PC-9 (cell line): Measurements from ENCODE around the gene PROB1. TPM values are rescaled to one million over a fixed set of nuclear protein-coding genes. Genes with fewer than 3 reads are reported as not detected.

Source experiments
- BruUV-seq: library from RNA; stranded (reverse); fragments of 400-500 nt; replicated peaks from 2 replicates; lab custom pipeline; 2021; lab: Mats Ljungman, UMichigan
- CTCF ChIA-PET: fragments of 300-600 bp; sonication (Branson Sonifier 250); formaldehyde crosslinking; loops from one replicate; lab custom pipeline; 2022; ENCODE audit warnings: antibody characterized with exemption; lab: Charles Lee
- POLR2A ChIA-PET: fragments of 300-600 bp; sonication (Branson Sonifier 250); formaldehyde crosslinking; loops from one replicate; lab custom pipeline; 2022; ENCODE audit warnings: antibody characterized with exemption; ENCODE audit not compliant: unreplicated experiment; lab: Charles Lee
- DNase-seq, 2 experiments: peaks; one replicate each; pipeline versions ENCODE4 v3.0.0 to v3.0.0-alpha.2; 2015 to 2022; ENCODE audit warnings: mixed read lengths in 1 of 2
- H2AFZ ChIP-seq: fragments of 200-600 bp; sonication (generic); 2 replicates; pipeline ENCODE4 v1.8.1; 2017; ENCODE audit warnings: antibody characterized with exemption
- H3F3A ChIP-seq: fragments of 200-600 bp; sonication (generic); 2 replicates; pipeline ENCODE4 v1.8.1; 2017; ENCODE audit warnings: antibody characterized with exemption, mild to moderate bottlenecking, low read depth; ENCODE audit not compliant: insufficient read depth
- H3K27ac ChIP-seq: fragments of 200-600 bp; sonication (generic); 2 replicates; pipeline ENCODE4 v1.6.1; 2016; ENCODE audit warnings: mixed run types
- H3K27me3 ChIP-seq: fragments of 200-600 bp; sonication (generic); 2 replicates; pipeline ENCODE4 v1.6.1; 2016; ENCODE audit warnings: low read depth, mixed run types; ENCODE audit not compliant: insufficient read depth
- H3K36me3 ChIP-seq: fragments of 200-600 bp; sonication (generic); 2 replicates; pipeline ENCODE4 v1.6.1; 2016; ENCODE audit warnings: low read depth, mixed run types
- H3K4me1 ChIP-seq: fragments of 200-600 bp; sonication (generic); replicated peaks from 2 replicates; pipeline ENCODE4 v1.6.1; 2016; ENCODE audit warnings: mixed run types; ENCODE audit not compliant: insufficient read depth
- H3K4me2 ChIP-seq: fragments of 200-600 bp; sonication (generic); 2 replicates; pipeline ENCODE4 v1.6.1; 2017; ENCODE audit warnings: mixed run types
- H3K4me3 ChIP-seq: fragments of 200-600 bp; sonication (generic); 2 replicates; pipeline ENCODE4 v1.6.1; 2016; ENCODE audit warnings: mixed run types
- H3K79me2 ChIP-seq: fragments of 200-600 bp; sonication (generic); 2 replicates; pipeline ENCODE4 v1.6.1; 2017; ENCODE audit warnings: low read depth, mixed run types
- H3K9me2 ChIP-seq: fragments of 200-600 bp; sonication (generic); 2 replicates; pipeline ENCODE4 v1.8.1; 2017; ENCODE audit warnings: mild to moderate bottlenecking; ENCODE audit not compliant: insufficient read depth
- H3K9me3 ChIP-seq: fragments of 200-600 bp; sonication (generic); 2 replicates; pipeline ENCODE4 v1.8.1; 2016; ENCODE audit warnings: low read depth; ENCODE audit not compliant: insufficient read depth
- H4K20me1 ChIP-seq: fragments of 200-600 bp; sonication (generic); 2 replicates; pipeline ENCODE4 v1.8.1; 2017; ENCODE audit not compliant: insufficient read depth
- CTCF ChIP-seq: fragments of 200-600 bp; sonication (generic); conservative IDR thresholded peaks from 2 replicates; pipeline ENCODE4 v1.6.1; 2017; ENCODE audit warnings: mixed run types, antibody characterized with exemption, mild to moderate bottlenecking, moderate library complexity
- EZH2 ChIP-seq: fragments of 200-600 bp; sonication (generic); IDR thresholded peaks from 2 replicates; pipeline ENCODE4 v1.8.0; 2017; ENCODE audit warnings: antibody characterized with exemption, low read depth
- intact Hi-C: fragments of 100-400 bp; cut with micrococcal nuclease; formaldehyde crosslinking; loops from one replicate; pipeline ENCODE4 v1.10.0; 2022; ENCODE audit not compliant: unreplicated experiment
- total RNA-seq: library from RNA; stranded (reverse); gene quantifications from 2 replicates; pipeline ENCODE4 v1.2.3, GENCODE V29; 2021

The PROB1 gene
- total RNA-seq, 1 experiment from 2014 or later, result 2.9 TPM

DNA sequence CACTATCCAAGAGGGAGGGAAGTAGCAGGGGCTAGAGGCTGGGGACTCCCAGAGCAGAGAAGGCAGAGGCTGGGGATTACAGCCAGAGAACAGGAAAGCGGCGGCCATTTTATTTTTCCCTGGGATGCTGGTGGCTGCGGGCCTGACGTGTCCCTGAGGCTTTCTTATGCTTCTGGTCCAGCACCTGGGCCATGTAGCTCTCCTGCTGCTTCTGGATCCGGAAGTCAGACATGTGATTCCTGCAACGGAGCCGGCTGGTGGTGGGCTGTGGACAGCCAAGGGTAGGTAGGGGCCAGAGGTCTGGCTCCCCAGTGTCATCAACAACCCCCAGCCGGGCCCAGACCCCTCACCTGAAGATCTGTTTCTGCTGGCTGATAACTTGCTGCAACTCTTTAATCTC lies 1.8 kb upstream of the PROB1 start:
- no peaks in the 10 kb centered on the region for H3K36me3 ChIP-seq
- H3K27ac ChIP-seq, result no peak overlapping the region
- DNase-seq, result no peak
- H3K9me3 ChIP-seq, result no peaks in the 10 kb centered on the region
- H2AFZ ChIP-seq, result no peak overlapping the region
- ChIA-PET CTCF (no interaction called here), POLR2A (no interaction called here)
- H3K4me2 ChIP-seq, result no peak overlapping the region
- TF ChIP-seq CTCF (no peak), EZH2 (no peak)
- no peak overlapping the region for H3K4me3 ChIP-seq
- peaks cover 12% of the 10 kb centered on the region; the same call in 1 of the 2 replicates for H3F3A ChIP-seq
- H3K27me3 ChIP-seq, result no peaks in the 10 kb centered on the region
- intact Hi-C loops, result no loop called here
- peaks cover 16% of the 10 kb centered on the region for H3K4me1 ChIP-seq
- no peaks in the 10 kb centered on the region for H4K20me1 ChIP-seq
- no TSS peak for BruUV-seq
- H3K9me2 ChIP-seq, result no peaks in the 10 kb centered on the region
- H3K79me2 ChIP-seq, result no peaks in the 10 kb centered on the region

- H3K27ac ChIP-seq, result no peak overlapping the region
- H3K4me2 ChIP-seq, result peak overlapping the region; percentile 19; the same call in 1 of the 2 replicates
- no peak for DNase-seq
- no peaks in the 10 kb centered on the region for H3K27me3 ChIP-seq
- no TSS peak for BruUV-seq
- peaks cover 17% of the 10 kb centered on the region; the same call in 1 of the 2 replicates for H3F3A ChIP-seq
- peaks cover 23% of the 10 kb centered on the region for H3K4me1 ChIP-seq
- no peaks in the 10 kb centered on the region for H4K20me1 ChIP-seq
- H3K9me2 ChIP-seq, result no peaks in the 10 kb centered on the region
- no peak overlapping the region for H3K4me3 ChIP-seq
- TF ChIP-seq CTCF, result no peak; the same call in 1 of the 2 replicates
- no peak for TF ChIP-seq EZH2
- no peaks in the 10 kb centered on the region for H3K9me3 ChIP-seq
- ChIA-PET POLR2A (interaction anchor here (0.7 kb wide), 1 partner anchor 43 kb away, joined by 4 read pairs; the partner anchor contains the start of gene DNAJC18), CTCF (interaction anchor here (0.5 to 0.6 kb wide), 2 partner anchors 103 to 958 kb away, joined by 3 read pairs; no protein-coding TSS in a partner anchor)
- intact Hi-C loops, result no loop called here
- H2AFZ ChIP-seq, result no peak overlapping the region
- no peaks in the 10 kb centered on the region for H3K79me2 ChIP-seq
- no peaks in the 10 kb centered on the region for H3K36me3 ChIP-seq
These were observed 1.1 kb upstream of the PROB1 start for GRCh38 chr5:139395844-139396640.

- no peak overlapping the region for H3K27ac ChIP-seq
These were observed 716 bp downstream of the PROB1 start for GRCh38 chr5:139394123-139394653.

More at GRCh38 chr5:139394123-139394653, 716 bp downstream of the PROB1 start:
- ChIA-PET CTCF (no interaction called here), POLR2A (no interaction called here)
- Histone ChIP-seq H3K36me3 (no peaks in the 10 kb centered on the region), H3K4me3 (no peak overlapping the region), H3K4me1 (peaks cover 36% of the 10 kb centered on the region), H4K20me1 (no peaks in the 10 kb centered on the region), H3K4me2 (no peak overlapping the region), H3K79me2 (no peaks in the 10 kb centered on the region), H2AFZ (no peak overlapping the region), H3K27me3 (no peaks in the 10 kb centered on the region), H3K9me3 (no peaks in the 10 kb centered on the region), H3K9me2 (no peaks in the 10 kb centered on the region), H3F3A (peaks cover 26% of the 10 kb centered on the region; the same call in 1 of the 2 replicates)
- intact Hi-C loops, result loop anchor here (5.0 kb wide), 1 partner anchor 52 kb away; the partner anchor contains the start of gene PAIP2
- DNase-seq, result no peak
- BruUV-seq, result no TSS peak
- TF ChIP-seq CTCF, result no peak
- no peak for TF ChIP-seq EZH2
